Measurements from ENCODE around the gene CMKLR1. TPM values are rescaled to one million over a fixed set of nuclear protein-coding genes. Genes with fewer than 3 reads are reported as not detected.

The CMKLR1 gene
- total RNA-seq, 1 donor from 2014 or later, result 45.3 TPM

DNA sequence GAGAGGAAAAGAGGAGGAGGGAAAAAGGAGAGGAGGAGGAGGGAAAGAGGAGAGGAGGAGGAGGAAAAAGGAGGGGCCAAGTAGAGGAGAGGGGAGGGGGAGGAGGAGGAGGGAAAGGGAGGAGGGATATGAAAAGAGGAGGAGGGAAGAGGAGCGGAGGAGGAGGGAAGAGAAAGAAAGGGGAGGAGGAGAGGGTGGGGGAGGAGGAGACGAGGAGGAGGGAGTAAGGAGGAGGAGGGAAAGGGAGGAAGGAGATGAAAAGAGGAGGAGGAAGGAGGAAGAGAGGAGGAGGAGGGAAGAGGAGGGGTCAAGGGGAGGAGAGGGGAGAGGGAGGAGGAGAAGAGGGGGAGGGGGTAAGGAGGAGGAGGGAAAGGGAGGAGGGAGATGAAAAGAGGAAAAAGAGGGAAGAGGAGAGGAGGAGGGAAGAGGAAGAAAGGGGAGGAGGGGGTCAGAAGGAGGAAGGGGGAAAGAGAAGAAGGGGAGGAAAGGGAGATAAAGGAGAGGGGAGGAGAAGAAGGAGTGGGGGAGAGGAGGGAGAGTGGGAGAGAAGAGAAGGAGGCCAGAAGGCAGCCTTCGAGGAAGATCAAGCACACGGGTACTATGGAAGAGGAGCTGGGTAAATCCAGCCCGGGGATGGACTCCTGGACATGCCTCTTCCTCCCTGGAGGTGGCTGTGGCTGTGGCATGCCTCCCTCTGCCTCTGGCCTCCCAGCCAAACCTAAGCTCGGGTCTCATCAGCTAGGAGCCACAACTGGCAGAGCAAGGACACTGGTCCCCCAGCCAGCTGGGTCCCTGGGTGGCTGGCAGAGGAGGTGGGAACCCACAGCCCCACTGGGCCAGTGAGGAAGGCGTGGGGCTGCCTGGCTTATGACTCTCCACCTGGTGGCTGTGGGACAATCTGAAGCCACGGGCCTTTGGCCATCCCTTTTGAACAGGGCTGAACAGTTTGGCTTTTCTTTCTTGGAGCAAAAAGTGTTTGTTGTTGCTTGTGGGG, 3.0 kb upstream of the CMKLR1 start:
- H3K36me3 ChIP-seq, result no peaks in the 10 kb centered on the region
- TF ChIP-seq, protein P1, sequence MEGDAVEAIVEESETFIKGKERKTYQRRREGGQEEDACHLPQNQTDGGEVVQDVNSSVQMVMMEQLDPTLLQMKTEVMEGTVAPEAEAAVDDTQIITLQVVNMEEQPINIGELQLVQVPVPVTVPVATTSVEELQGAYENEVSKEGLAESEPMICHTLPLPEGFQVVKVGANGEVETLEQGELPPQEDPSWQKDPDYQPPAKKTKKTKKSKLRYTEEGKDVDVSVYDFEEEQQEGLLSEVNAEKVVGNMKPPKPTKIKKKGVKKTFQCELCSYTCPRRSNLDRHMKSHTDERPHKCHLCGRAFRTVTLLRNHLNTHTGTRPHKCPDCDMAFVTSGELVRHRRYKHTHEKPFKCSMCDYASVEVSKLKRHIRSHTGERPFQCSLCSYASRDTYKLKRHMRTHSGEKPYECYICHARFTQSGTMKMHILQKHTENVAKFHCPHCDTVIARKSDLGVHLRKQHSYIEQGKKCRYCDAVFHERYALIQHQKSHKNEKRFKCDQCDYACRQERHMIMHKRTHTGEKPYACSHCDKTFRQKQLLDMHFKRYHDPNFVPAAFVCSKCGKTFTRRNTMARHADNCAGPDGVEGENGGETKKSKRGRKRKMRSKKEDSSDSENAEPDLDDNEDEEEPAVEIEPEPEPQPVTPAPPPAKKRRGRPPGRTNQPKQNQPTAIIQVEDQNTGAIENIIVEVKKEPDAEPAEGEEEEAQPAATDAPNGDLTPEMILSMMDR (IDR thresholded peaks at IDR 0.05), result no peak
- intact Hi-C loops (cut with DNase I), result loop anchor here (2.0 to 10.0 kb wide), 2 partner anchors 37 to 173 kb away; partner anchors contain the start of gene FICD
- DNase-seq (ENCODE audit: low spot score in 2 of 2), result no peak
- H3K4me3 ChIP-seq, result no peak overlapping the region
- H3K4me1 ChIP-seq, result peaks cover 12 to 35% of the 10 kb centered on the region in 2 donors
- no peaks in the 10 kb centered on the region for H3K9me3 ChIP-seq
- no peaks in the 10 kb centered on the region for H3K27me3 ChIP-seq
- H3K27ac ChIP-seq, result peak overlapping the region; percentile 88 to 96

DNA sequence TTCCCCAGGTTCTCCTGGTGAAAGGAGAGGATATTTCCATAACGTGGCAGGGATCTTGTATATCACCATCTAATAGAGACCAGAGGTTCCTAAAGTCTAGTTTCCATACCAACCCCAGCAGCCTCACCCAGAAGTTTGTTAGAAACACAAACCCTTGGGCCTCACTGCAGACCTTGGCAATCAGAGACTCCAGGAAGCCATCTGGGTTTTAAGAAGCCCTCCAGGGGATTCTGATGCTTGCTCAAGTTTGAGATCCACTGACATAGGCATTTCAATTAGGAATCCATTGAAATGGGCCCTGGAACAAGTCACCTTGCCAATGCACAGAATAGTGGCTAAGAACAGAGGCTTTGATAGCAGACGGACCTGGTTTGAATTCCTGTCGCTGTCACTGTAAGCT, 2.2 kb upstream of the CMKLR1 start:
- H3K36me3 ChIP-seq, result no peaks in the 10 kb centered on the region
- no peaks in the 10 kb centered on the region for H3K27me3 ChIP-seq
- no peak for DNase-seq (ENCODE audit: low spot score in 2 of 2)
- TF ChIP-seq, protein P1 (IDR thresholded peaks at IDR 0.05), result no peak
- H3K27ac ChIP-seq, result peak overlapping the region; percentile 88 to 96
- peaks cover 17 to 41% of the 10 kb centered on the region in 2 donors for H3K4me1 ChIP-seq
- H3K4me3 ChIP-seq, result no peak overlapping the region
- intact Hi-C loops (cut with DNase I), result loop anchor here (10.0 kb wide), 1 partner anchor 173 kb away; the partner anchor contains the start of gene FICD
- no peaks in the 10 kb centered on the region for H3K9me3 ChIP-seq

DNA sequence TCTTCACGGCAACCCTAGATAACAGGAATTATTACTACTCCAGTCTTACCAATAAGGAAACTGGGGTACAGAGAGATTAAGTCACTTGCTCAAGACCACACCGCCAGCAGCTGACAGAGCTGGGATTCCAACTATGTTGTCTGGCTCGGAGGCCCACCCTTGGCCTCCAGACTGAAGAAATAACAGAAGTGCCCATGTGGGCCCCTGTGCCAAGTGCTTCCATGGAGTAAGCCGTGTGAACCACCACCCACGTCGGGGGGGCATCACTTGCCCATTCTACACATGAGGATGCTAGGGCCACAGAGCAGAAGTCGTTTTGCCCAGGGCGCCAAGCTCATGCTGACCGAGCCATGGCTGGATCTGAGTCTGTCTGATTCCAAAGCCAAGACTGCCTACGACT, 926 bp upstream of the CMKLR1 start:
- peaks cover 17 to 51% of the 10 kb centered on the region in 2 donors for H3K4me1 ChIP-seq
- no peaks in the 10 kb centered on the region for H3K27me3 ChIP-seq
- TF ChIP-seq, protein P1 (IDR thresholded peaks at IDR 0.05), result no peak
- DNase-seq (ENCODE audit: low spot score in 2 of 2), result peak; percentile 69 to 90
- H3K36me3 ChIP-seq, result peaks cover 0 to 5% of the 10 kb centered on the region in 2 donors
- intact Hi-C loops (cut with DNase I), result loop anchor here (10.0 kb wide), 1 partner anchor 175 kb away; the partner anchor contains the start of gene FICD
- no peaks in the 10 kb centered on the region for H3K9me3 ChIP-seq
- H3K4me3 ChIP-seq, result peak overlapping the region in 1 of 2 donors; percentile 59
- H3K27ac ChIP-seq, result peak overlapping the region; percentile 88 to 96

DNA sequence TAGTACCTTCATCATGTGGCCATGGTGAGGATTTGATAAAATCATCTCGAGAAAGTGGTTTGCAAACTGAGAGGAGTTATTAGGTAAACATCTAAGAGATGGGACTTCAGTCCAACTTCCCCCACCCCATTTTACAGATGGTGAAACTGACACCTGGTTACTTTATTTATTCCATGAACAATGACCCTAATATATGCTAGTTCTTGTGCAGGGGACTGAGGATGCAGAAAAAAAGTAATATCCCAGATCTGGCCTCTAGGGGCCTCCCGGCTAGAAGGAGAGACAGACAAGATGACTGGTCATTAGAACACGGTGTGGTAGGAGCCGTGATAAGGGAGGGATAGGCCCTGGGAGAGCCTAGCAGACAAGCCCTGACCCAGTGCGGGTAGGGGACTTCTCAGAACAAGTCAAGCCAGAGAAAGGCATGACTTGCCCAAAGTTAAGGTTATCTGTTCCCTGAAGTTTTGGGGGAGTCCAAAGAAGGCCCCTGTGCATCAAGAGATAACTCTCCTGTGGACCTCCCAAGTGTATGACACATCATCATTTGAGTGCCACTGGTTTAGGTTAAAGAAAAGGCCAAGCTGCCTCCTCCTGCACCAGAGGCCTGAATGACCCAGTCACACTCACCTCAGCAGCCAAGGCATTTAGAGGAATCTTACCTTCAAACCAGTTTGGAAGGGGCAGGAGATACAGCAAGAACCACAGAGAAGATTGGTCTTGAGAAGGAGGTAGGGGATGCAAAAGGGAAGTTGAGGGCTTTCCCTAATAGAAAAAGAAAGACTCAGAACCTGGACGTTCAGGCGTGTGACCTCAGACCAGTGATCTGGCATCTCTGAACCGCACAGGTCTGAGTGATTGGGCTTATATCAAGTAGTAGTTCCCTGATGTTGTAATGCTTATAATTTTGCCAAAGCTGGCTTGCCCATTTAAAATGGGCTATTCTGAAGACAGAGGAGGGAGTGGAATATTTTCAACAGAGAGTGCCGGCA, 1.6 kb downstream of the CMKLR1 start:
- intact Hi-C loops (cut with DNase I), result loop anchor here (1.0 to 10.0 kb wide), 5 partner anchors 33 to 1127 kb away; partner anchors contain the start of genes CORO1C and WSCD2
- peak in 1 of 2 donors; percentile 73 for DNase-seq (ENCODE audit: low spot score in 2 of 2)
- Histone ChIP-seq H3K36me3 (peaks cover 0 to 6% of the 10 kb centered on the region in 2 donors), H3K9me3 (no peaks in the 10 kb centered on the region), H3K27ac (peak overlapping the region; percentile 88 to 96), H3K4me3 (peak overlapping the region; percentile 48 to 59), H3K27me3 (no peaks in the 10 kb centered on the region), H3K4me1 (peaks cover 21 to 63% of the 10 kb centered on the region in 2 donors)
- TF ChIP-seq, protein P1 (IDR thresholded peaks at IDR 0.05), result peak; percentile 44 to 61 (median 51)
